A673 (cell line): ENCODE data around the gene PTPN14.

Experiments
- EZH2 ChIP-seq: fragments of 200-600 bp; sonication (generic); IDR thresholded peaks from 2 replicates; pipeline ENCODE4 v1.6.1; 2017; ENCODE audit warnings: borderline replicate concordance, low read depth, mild to moderate bottlenecking, mixed read lengths, antibody characterized with exemption, low read length; ENCODE audit not compliant: poor library complexity, severe bottlenecking
- TF ChIP-seq, protein P1 (sequence below): fragments of 300-800, 200-600 bp; sonication (generic); conservative IDR thresholded peaks from 2 replicates; pipeline ENCODE4 v1.5.1; 2017; ENCODE audit warnings: low read depth, mild to moderate bottlenecking, antibody characterized with exemption, low read length, moderate library complexity, mixed read lengths

DNA sequence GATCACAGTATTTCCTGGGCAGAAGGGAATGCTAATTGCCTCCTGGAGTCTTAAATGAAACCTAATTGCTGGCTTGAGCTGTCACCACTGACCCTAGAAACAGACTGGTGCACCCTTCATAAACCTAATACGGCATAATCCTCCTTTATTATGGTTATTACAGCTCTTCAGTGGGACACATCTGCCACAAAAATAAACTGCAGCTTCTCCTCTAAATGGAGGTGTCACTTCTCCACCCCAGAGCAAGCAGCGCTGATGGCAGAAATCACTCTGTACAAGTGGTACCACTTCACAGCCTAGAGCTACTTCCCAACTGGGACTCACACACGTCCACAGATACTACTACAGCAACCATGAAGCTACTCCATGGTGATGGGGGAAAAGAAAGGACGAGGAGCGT lies 11.1 kb downstream of the PTPN14 start:
- TF ChIP-seq, protein P1, sequence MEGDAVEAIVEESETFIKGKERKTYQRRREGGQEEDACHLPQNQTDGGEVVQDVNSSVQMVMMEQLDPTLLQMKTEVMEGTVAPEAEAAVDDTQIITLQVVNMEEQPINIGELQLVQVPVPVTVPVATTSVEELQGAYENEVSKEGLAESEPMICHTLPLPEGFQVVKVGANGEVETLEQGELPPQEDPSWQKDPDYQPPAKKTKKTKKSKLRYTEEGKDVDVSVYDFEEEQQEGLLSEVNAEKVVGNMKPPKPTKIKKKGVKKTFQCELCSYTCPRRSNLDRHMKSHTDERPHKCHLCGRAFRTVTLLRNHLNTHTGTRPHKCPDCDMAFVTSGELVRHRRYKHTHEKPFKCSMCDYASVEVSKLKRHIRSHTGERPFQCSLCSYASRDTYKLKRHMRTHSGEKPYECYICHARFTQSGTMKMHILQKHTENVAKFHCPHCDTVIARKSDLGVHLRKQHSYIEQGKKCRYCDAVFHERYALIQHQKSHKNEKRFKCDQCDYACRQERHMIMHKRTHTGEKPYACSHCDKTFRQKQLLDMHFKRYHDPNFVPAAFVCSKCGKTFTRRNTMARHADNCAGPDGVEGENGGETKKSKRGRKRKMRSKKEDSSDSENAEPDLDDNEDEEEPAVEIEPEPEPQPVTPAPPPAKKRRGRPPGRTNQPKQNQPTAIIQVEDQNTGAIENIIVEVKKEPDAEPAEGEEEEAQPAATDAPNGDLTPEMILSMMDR: no peak
- TF ChIP-seq EZH2: no peak
